ENCODE data around the gene DDN. TPM values are rescaled to one million over a fixed set of nuclear protein-coding genes. Genes with fewer than 3 reads are reported as not detected.

The DDN gene
- total and polyA plus RNA-seq, 10 of the 15 experiments (the other 5 are each of a cell fraction or from before 2014, with no cell fraction given): 0.10 to 13.4 (median 3.7) TPM

- TF ChIP-seq KAT2A (conservative IDR thresholded peaks at IDR 0.05; ENCODE audit: control insufficient read depth, low read depth, low read length): no peak
Observed at GRCh38 chr12:49048953-49049352, 49.8 kb upstream of the DDN start (continued).

DNA sequence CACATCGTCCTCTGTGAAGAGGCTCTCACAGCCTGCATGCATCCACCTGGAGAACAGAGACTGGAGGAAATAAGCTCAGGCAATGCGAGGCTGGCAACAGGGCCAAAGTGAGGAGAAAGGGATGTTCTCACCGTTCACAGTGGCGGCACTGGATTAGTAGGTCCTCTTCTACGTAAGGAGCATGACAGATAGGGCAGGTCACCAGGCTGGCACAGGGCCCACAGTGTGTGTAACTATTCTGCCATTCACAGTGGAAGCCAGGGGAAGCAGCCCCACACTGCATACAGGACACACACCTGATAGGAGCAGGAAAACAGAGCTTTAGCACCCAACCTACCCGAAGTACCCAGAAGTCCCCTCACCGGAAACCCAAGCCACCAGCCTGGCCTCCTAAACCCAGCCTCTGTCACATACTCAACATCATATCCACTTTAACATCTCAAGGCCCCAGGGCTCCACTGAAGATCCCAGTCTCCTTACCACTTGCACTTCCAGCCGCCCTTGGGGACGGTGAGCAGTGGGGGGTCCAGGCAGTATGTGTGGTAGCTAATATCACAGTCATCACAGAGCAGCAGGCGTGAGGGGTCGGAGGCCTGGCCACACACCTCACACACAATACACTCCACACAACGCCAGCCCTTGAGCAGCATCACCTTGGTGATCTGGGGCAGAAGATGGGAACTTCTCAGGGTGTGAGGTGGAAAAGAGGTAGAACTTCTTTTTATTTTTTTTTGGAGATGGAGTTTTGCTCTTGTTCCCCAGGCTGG is 47.1 kb upstream of the DDN start:
- ChIA-PET POLR2A (interaction anchor here (0.7 to 1.1 kb wide), 4 partner anchors 11 to 396 kb away, joined by 3 to 9 read pairs (median 6); no protein-coding TSS in a partner anchor), CTCF (interaction anchor here (0.6 to 4.4 kb wide), 5 partner anchors 12 to 217 kb away, joined by 3 to 44 read pairs (median 4); partner anchors contain the start of gene DDN), SMC1A (ENCODE audit: uncharacterized antibody, unreplicated experiment) (no interaction called here), RAD21 (ENCODE audit: unreplicated experiment) (interaction anchor here (0.5 kb wide), 1 partner anchor 189 kb away, joined by 3 read pairs; no protein-coding TSS in a partner anchor)
- Histone ChIP-seq H4K20me1 (ENCODE audit: control insufficient read depth, insufficient read depth) (no peaks in the 10 kb centered on the region), H3K4me2 (ENCODE audit: control insufficient read depth, insufficient read depth) (no peak overlapping the region), H3K9ac (ENCODE audit: control insufficient read depth, insufficient read depth, low read length) (no peak overlapping the region), H3K9me3 (replicated peaks; ENCODE audit: control insufficient read depth, insufficient read depth, low read length) (no peaks in the 10 kb centered on the region), H3K27me3 (replicated peaks in 1 of 2; ENCODE audit: control insufficient read depth in 2 of 2, insufficient read depth in 2 of 2, low read length in 1 of 2) (no peaks in the 10 kb centered on the region), H3K79me2 (ENCODE audit: control insufficient read depth, insufficient read depth, low read length) (no peaks in the 10 kb centered on the region), H2AFZ (ENCODE audit: control insufficient read depth, low read depth, low read length) (no peak overlapping the region), H3K4me3 (no peak overlapping the region), H3K36me3 (ENCODE audit: control insufficient read depth in 2 of 2, insufficient read depth in 2 of 2, low read length in 1 of 2) (peaks cover 40 to 75% of the 10 kb centered on the region in 2 experiments), H3K4me1 (ENCODE audit: control insufficient read depth, insufficient read depth, low read length) (no peaks in the 10 kb centered on the region), H3K27ac (ENCODE audit: control insufficient read depth, insufficient read depth) (no peak overlapping the region)
- 90% methylated on average over 12 of the region's 12 CpGs for WGBS (ENCODE audit: insufficient coverage, insufficient replicate concordance, low lambda C conversion rate, missing lambda C conversion rate)
- no peak for DNase-seq (ENCODE audit: low read depth, low spot score)
- no peak for FAIRE-seq
- in situ Hi-C loops (cut with MboI) (no loop called here), intact Hi-C loops (cut with micrococcal nuclease; ENCODE audit: unreplicated experiment) (no loop called here)
- no TSS peak for BruUV-seq (replicated peaks)
- no peak for ATAC-seq
- TF ChIP-seq RAD21 (IDR thresholded peaks at IDR 0.05; ENCODE audit: insufficient read depth, low read depth, low read length) (no peak), RBBP5 (conservative IDR thresholded peaks at IDR 0.05) (no peak), EP300 (IDR thresholded peaks at IDR 0.05; ENCODE audit: borderline replicate concordance in 1 of 2, control insufficient read depth in 1 of 2, low read depth in 2 of 2, low read length in 2 of 2) (no peak), SIN3A (IDR thresholded peaks at IDR 0.05; ENCODE audit: low read depth, low read length) (no peak), YY1 (IDR thresholded peaks at IDR 0.05; ENCODE audit: low read depth, low read length) (no peak), ZNF207 (IDR thresholded peaks at IDR 0.05; ENCODE audit: borderline replicate concordance) (no peak), RAD51 (IDR thresholded peaks at IDR 0.05) (no peak), GABPA (IDR thresholded peaks at IDR 0.05; ENCODE audit: low read depth) (no peak), PAX5 (IDR thresholded peaks at IDR 0.05; ENCODE audit: borderline replicate concordance, low read depth, low read length) (no peak), NBN (IDR thresholded peaks at IDR 0.05) (no peak), FOS (IDR thresholded peaks at IDR 0.05; ENCODE audit: borderline replicate concordance, extremely low read depth, insufficient read length) (no peak), CREM (IDR thresholded peaks at IDR 0.05; ENCODE audit: low read depth) (no peak)
- TF ChIP-seq, protein P1, sequence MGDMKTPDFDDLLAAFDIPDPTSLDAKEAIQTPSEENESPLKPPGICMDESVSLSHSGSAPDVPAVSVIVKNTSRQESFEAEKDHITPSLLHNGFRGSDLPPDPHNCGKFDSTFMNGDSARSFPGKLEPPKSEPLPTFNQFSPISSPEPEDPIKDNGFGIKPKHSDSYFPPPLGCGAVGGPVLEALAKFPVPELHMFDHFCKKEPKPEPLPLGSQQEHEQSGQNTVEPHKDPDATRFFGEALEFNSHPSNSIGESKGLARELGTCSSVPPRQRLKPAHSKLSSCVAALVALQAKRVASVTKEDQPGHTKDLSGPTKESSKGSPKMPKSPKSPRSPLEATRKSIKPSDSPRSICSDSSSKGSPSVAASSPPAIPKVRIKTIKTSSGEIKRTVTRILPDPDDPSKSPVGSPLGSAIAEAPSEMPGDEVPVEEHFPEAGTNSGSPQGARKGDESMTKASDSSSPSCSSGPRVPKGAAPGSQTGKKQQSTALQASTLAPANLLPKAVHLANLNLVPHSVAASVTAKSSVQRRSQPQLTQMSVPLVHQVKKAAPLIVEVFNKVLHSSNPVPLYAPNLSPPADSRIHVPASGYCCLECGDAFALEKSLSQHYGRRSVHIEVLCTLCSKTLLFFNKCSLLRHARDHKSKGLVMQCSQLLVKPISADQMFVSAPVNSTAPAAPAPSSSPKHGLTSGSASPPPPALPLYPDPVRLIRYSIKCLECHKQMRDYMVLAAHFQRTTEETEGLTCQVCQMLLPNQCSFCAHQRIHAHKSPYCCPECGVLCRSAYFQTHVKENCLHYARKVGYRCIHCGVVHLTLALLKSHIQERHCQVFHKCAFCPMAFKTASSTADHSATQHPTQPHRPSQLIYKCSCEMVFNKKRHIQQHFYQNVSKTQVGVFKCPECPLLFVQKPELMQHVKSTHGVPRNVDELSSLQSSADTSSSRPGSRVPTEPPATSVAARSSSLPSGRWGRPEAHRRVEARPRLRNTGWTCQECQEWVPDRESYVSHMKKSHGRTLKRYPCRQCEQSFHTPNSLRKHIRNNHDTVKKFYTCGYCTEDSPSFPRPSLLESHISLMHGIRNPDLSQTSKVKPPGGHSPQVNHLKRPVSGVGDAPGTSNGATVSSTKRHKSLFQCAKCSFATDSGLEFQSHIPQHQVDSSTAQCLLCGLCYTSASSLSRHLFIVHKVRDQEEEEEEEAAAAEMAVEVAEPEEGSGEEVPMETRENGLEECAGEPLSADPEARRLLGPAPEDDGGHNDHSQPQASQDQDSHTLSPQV (IDR thresholded peaks at IDR 0.05): no peak
- TF ChIP-seq, protein P2, sequence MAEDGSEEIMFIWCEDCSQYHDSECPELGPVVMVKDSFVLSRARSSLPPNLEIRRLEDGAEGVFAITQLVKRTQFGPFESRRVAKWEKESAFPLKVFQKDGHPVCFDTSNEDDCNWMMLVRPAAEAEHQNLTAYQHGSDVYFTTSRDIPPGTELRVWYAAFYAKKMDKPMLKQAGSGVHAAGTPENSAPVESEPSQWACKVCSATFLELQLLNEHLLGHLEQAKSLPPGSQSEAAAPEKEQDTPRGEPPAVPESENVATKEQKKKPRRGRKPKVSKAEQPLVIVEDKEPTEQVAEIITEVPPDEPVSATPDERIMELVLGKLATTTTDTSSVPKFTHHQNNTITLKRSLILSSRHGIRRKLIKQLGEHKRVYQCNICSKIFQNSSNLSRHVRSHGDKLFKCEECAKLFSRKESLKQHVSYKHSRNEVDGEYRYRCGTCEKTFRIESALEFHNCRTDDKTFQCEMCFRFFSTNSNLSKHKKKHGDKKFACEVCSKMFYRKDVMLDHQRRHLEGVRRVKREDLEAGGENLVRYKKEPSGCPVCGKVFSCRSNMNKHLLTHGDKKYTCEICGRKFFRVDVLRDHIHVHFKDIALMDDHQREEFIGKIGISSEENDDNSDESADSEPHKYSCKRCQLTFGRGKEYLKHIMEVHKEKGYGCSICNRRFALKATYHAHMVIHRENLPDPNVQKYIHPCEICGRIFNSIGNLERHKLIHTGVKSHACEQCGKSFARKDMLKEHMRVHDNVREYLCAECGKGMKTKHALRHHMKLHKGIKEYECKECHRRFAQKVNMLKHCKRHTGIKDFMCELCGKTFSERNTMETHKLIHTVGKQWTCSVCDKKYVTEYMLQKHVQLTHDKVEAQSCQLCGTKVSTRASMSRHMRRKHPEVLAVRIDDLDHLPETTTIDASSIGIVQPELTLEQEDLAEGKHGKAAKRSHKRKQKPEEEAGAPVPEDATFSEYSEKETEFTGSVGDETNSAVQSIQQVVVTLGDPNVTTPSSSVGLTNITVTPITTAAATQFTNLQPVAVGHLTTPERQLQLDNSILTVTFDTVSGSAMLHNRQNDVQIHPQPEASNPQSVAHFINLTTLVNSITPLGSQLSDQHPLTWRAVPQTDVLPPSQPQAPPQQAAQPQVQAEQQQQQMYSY (CRISPR knock-in tag; IDR thresholded peaks at IDR 0.05): no peak

Measured in GM12878 (cell line).